8988T (cell line): ENCODE results near the gene HLCS.

ENCODE experiments used
- DNase-seq: peaks from one replicate; pipeline ENCODE4 v3.0.0; 2011

HLCS gene

GRCh38 chr21:36879827-36880226 lies 86.6 kb downstream of the HLCS start:
- no peak for DNase-seq

GRCh38 chr21:36877741-36878140 lies 88.7 kb downstream of the HLCS start:
- DNase-seq: no peak

GRCh38 chr21:36874665-36875064 lies 91.8 kb downstream of the HLCS start:
- no peak for DNase-seq

- no peak for DNase-seq
Measured at GRCh38 chr21:36873513-36873912, 93.0 kb downstream of the HLCS start.

- no peak for DNase-seq
Measured at GRCh38 chr21:36867291-36867905, 99.1 kb downstream of the HLCS start.

GRCh38 chr21:36866419-36866818 lies 100.0 kb downstream of the HLCS start:
- DNase-seq: no peak

- DNase-seq: no peak
Measured at GRCh38 chr21:36864974-36865373, 101.5 kb downstream of the HLCS start.

GRCh38 chr21:36863260-36863659 lies 103.2 kb downstream of the HLCS start:
- no peak for DNase-seq

- DNase-seq: no peak
Measured at GRCh38 chr21:36861595-36862323, 104.7 kb downstream of the HLCS start.

GRCh38 chr21:36860736-36861594 lies 105.5 kb downstream of the HLCS start:
- no peak for DNase-seq

GRCh38 chr21:36859744-36860501 lies 106.5 kb downstream of the HLCS start:
- DNase-seq: peak; percentile 33

GRCh38 chr21:36858320-36858957 lies 108.0 kb downstream of the HLCS start:
- no peak for DNase-seq

GRCh38 chr21:36856643-36857042 lies 109.8 kb downstream of the HLCS start:
- DNase-seq: no peak

GRCh38 chr21:36854391-36854790 lies 112.1 kb downstream of the HLCS start:
- DNase-seq: no peak

- DNase-seq: no peak
Measured at GRCh38 chr21:36852864-36853263, 113.6 kb downstream of the HLCS start.

GRCh38 chr21:36852293-36852692 lies 114.2 kb downstream of the HLCS start:
- no peak for DNase-seq

- no peak for DNase-seq
Measured at GRCh38 chr21:36851121-36851520, 115.3 kb downstream of the HLCS start.

GRCh38 chr21:36850372-36850771 lies 116.1 kb downstream of the HLCS start:
- DNase-seq: no peak

- DNase-seq: no peak
Measured at GRCh38 chr21:36849461-36850105, 116.9 kb downstream of the HLCS start.

- DNase-seq: no peak
Measured at GRCh38 chr21:36848730-36849274, 117.7 kb downstream of the HLCS start.

GRCh38 chr21:36847189-36847588 lies 119.3 kb downstream of the HLCS start:
- DNase-seq: no peak

- no peak for DNase-seq
Measured at GRCh38 chr21:36846631-36847030, 119.8 kb downstream of the HLCS start.
